ENCODE data around the gene RSL24D1.

The RSL24D1 gene

DNA sequence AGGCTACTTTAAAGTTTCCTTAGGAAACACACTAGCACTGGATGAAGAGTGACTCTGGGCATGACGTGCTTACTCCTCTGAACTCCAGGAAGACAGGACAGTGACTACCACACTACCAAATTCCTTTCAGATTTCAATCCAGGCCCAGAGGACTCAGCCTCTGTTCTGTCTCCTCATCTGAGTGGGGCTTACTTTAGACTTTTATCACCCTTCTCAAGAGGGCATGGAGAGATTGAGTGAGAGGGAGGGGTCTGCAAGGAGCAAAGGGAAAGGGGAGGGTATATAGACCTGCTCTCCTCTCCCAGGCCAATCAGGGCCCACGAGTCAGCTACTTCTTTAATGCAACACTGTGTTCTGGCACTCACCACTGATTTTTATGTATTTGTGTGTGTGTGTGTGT is 29.4 kb upstream of the RSL24D1 start:
- Mint-ChIP-seq H3K4me3 (no peak overlapping the region), H3K9me3 (no peaks in the 10 kb centered on the region), H3K27me3 (no peaks in the 10 kb centered on the region), H3K27ac (no peak overlapping the region), H3K36me3 (peaks cover 15% of the 10 kb centered on the region), H3K4me1 (peaks cover 49% of the 10 kb centered on the region)

GRCh38 chr15:55224892-55225291 is 28.2 kb upstream of the RSL24D1 start:
- peaks cover 13% of the 10 kb centered on the region for H3K36me3 Mint-ChIP-seq
- peak overlapping the region; percentile 11 for H3K4me3 Mint-ChIP-seq
- H3K27ac Mint-ChIP-seq, result peak overlapping the region; percentile 70
- peaks cover 50% of the 10 kb centered on the region for H3K4me1 Mint-ChIP-seq
- H3K9me3 Mint-ChIP-seq, result no peaks in the 10 kb centered on the region
- H3K27me3 Mint-ChIP-seq, result no peaks in the 10 kb centered on the region

DNA sequence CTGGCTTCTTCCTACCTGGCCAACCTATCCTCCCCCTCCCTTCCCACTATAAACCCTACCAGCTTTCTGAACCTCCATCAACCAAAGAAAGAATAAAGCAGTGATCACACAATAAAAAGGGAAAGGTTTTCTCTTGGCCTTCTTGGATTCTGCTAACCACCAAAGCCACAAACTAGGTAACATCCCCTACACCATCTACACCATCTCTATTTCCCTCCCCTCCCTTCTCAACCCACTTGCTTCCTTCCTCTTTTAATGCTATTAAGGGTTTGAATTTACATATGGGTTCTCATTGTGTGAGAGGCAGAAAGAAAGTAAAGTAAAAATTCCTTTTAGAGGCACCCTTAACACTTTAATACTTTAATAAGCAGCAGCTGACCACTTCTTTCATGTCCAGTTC is 25.8 kb upstream of the RSL24D1 start:
- no peaks in the 10 kb centered on the region for H3K9me3 Mint-ChIP-seq
- peak overlapping the region; percentile 32 for H3K27ac Mint-ChIP-seq
- peaks cover 20% of the 10 kb centered on the region for H3K36me3 Mint-ChIP-seq
- no peaks in the 10 kb centered on the region for H3K27me3 Mint-ChIP-seq
- peaks cover 60% of the 10 kb centered on the region for H3K4me1 Mint-ChIP-seq
- peak overlapping the region; percentile 45 for H3K4me3 Mint-ChIP-seq

GRCh38 chr15:55221090-55222011 is 24.6 kb upstream of the RSL24D1 start:
- no peaks in the 10 kb centered on the region for H3K27me3 Mint-ChIP-seq
- no peaks in the 10 kb centered on the region for H3K9me3 Mint-ChIP-seq
- H3K27ac Mint-ChIP-seq, result peak overlapping the region; percentile 63
- peaks cover 60% of the 10 kb centered on the region for H3K4me1 Mint-ChIP-seq
- H3K36me3 Mint-ChIP-seq, result peaks cover 18% of the 10 kb centered on the region
- no peak overlapping the region for H3K4me3 Mint-ChIP-seq

DNA sequence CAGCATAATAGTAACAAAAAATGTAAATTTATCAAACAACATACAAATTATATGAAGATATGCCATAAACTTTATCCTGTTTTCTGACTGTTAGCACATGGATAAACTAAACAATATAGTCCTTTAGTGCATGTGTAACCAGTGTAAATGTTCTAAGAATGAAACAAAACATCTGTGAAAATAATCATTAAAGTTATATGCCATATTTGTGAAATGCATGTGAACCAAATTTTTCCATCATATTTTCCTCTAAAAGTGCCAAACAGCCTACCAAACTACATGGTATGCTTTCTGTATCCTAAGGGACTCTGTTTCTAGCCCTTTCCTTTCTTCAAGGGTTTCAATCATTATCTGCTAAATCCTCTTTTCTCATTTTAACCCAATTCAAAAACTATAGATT is 23.9 kb upstream of the RSL24D1 start:
- Mint-ChIP-seq H3K4me1 (peaks cover 57% of the 10 kb centered on the region), H3K4me3 (no peak overlapping the region), H3K9me3 (no peaks in the 10 kb centered on the region), H3K27ac (peak overlapping the region; percentile 63), H3K36me3 (peaks cover 14% of the 10 kb centered on the region), H3K27me3 (no peaks in the 10 kb centered on the region)

DNA sequence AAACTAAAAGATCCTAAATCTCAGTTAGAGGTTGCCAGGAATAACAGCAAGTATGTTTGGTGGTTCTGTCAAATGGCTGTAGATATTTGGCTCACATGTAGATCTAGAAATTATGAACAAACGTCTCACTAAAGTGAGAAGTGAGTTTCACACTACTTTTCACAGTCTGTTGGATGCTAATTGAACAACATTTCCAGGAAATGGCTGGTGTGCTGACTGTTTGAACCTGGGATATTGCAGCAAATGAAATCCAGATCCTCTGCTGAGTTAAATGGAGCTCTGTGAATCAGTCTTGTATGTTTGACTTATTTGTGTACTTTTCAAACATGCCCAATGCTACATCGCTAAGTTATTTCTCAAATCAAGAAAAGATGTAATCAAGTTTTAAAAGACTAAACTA is 21.3 kb upstream of the RSL24D1 start:
- H3K27ac Mint-ChIP-seq, result no peak overlapping the region

DNA sequence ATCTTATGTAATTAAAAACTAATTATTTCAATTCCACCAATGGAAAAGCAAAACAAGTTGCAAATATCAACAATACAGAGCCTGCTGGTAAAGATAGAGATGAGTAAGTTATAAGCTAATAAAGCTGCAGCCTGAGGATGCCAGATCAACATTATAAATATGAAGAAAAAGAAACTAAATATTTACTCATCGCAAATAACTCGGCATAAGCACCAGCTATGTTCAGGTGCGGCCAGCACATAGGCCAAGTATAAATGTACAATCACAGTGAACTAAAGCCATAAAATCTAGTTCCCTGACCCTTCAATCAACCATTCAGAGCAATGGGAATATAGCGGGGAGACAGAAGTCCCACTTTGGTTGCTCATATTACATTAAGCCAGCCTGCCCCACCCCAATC is 7.7 kb upstream of the RSL24D1 start:
- Mint-ChIP-seq H3K27ac (no peak overlapping the region), H3K4me3 (no peak overlapping the region), H3K27me3 (no peaks in the 10 kb centered on the region), H3K36me3 (peaks cover 6% of the 10 kb centered on the region), H3K4me1 (no peaks in the 10 kb centered on the region), H3K9me3 (peaks cover under 1% of the 10 kb centered on the region)

More for the DNA sequence above, 21.3 kb upstream of the RSL24D1 start:
- Mint-ChIP-seq H3K4me3 (no peak overlapping the region), H3K4me1 (peaks cover 34% of the 10 kb centered on the region), H3K27me3 (no peaks in the 10 kb centered on the region), H3K9me3 (no peaks in the 10 kb centered on the region), H3K36me3 (peaks cover 16% of the 10 kb centered on the region)

GRCh38 chr15:55202206-55202605 is 5.5 kb upstream of the RSL24D1 start:
- Mint-ChIP-seq H3K4me1 (no peaks in the 10 kb centered on the region), H3K4me3 (no peak overlapping the region), H3K9me3 (peaks cover 11% of the 10 kb centered on the region), H3K27me3 (no peaks in the 10 kb centered on the region), H3K27ac (no peak overlapping the region), H3K36me3 (peaks cover 7% of the 10 kb centered on the region)

DNA sequence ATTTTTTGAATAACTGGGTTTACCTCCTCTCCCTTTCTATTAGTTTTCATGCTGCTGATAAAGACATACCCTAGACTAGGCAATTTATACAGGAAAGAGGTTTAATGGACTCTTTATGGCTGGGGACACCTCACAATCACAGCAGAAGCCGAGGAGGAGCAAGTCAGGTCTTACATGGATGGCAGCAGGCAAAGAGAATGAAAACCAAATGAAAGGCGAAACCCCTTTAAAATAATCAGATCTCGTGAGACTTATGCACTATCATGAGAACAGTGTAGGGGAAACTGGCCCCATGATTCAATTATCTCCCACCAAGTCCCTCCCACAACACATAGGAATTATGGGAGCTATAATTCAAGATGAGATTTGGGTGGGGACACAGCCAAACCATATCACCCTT is 2.0 kb upstream of the RSL24D1 start:
- Mint-ChIP-seq H3K27me3 (no peaks in the 10 kb centered on the region), H3K4me3 (peak overlapping the region; percentile 68), H3K36me3 (peaks cover 5% of the 10 kb centered on the region), H3K9me3 (peaks cover 11% of the 10 kb centered on the region), H3K4me1 (no peaks in the 10 kb centered on the region), H3K27ac (peak overlapping the region; percentile 48)

DNA sequence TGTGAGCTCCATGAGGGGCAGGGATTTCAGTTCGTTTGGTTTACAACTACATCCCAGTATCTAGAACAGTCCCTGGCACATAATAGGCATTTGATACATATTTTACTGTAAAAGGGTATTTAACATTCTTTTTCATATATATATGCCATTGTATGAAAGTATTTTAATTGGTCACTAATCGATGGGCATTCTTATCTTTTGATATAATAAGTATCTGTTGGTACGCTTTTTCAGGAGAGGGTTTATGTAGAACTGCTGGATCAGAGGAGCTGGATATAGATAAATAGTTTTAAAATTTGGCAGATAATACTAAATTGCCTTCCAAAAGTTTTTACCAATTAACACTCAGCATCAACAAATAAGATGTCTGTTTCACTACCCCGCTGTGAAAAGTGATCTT is 978 bp upstream of the RSL24D1 start:
- H3K27ac Mint-ChIP-seq, result no peak overlapping the region
- H3K9me3 Mint-ChIP-seq, result peaks cover 11% of the 10 kb centered on the region
- H3K36me3 Mint-ChIP-seq, result peaks cover 11% of the 10 kb centered on the region
- H3K27me3 Mint-ChIP-seq, result no peaks in the 10 kb centered on the region
- H3K4me3 Mint-ChIP-seq, result no peak overlapping the region
- peaks cover 10% of the 10 kb centered on the region for H3K4me1 Mint-ChIP-seq

DNA sequence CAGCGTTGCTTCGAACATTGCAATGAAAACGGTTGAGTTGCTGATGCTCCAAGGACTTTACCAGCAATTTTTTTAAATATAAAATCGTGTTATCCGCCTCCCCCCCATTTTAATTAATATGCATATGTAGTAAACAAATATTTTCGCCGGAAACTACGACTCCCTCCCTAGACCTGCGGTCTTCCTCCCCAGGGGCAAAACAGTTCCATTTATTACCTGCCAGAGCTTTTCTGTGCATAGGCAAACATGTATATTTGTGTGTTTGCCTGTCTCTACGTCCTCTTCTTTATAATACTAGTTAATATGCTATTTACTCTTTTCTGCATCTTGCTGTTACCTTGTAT is 593 bp upstream of the RSL24D1 start:
- peaks cover 13% of the 10 kb centered on the region for H3K4me1 Mint-ChIP-seq
- peaks cover 11% of the 10 kb centered on the region for H3K9me3 Mint-ChIP-seq
- H3K4me3 Mint-ChIP-seq, result no peak overlapping the region
- peaks cover 12% of the 10 kb centered on the region for H3K36me3 Mint-ChIP-seq
- no peaks in the 10 kb centered on the region for H3K27me3 Mint-ChIP-seq
- no peak overlapping the region for H3K27ac Mint-ChIP-seq

- Mint-ChIP-seq H3K4me3 (no peak overlapping the region), H3K36me3 (peaks cover 18% of the 10 kb centered on the region), H3K27ac (no peak overlapping the region), H3K27me3 (no peaks in the 10 kb centered on the region), H3K4me1 (peaks cover 27% of the 10 kb centered on the region), H3K9me3 (peaks cover 11% of the 10 kb centered on the region)
These were observed 745 bp downstream of the RSL24D1 start for GRCh38 chr15:55195996-55196395.

- Mint-ChIP-seq H3K27ac (peak overlapping the region; percentile 6), H3K36me3 (peaks cover 22% of the 10 kb centered on the region), H3K9me3 (peaks cover 8% of the 10 kb centered on the region), H3K4me1 (peaks cover 32% of the 10 kb centered on the region), H3K27me3 (no peaks in the 10 kb centered on the region), H3K4me3 (no peak overlapping the region)
These were observed 2.5 kb downstream of the RSL24D1 start for GRCh38 chr15:55194256-55194655.

DNA sequence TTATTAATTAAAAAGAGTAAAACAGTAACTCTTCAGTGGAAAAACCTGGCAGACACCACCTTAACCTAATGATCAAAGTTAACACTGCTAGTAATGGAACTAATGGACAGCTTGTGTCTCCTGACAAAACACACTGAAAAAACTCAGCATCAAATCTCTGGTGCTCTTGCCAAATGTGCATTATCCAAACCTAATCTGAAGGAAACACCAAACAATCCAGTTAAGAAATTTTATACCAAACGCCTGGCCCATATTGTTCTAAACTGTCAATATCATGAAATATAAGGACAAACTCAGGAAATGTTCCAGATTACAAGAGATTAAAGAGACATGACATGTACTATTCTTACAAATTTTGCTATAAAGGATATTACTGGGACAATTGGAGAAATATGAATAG is 10.4 kb downstream of the RSL24D1 start:
- Mint-ChIP-seq H3K36me3 (peaks cover 43% of the 10 kb centered on the region), H3K27me3 (no peaks in the 10 kb centered on the region), H3K9me3 (no peaks in the 10 kb centered on the region), H3K27ac (peak overlapping the region; percentile 41), H3K4me1 (peaks cover 53% of the 10 kb centered on the region), H3K4me3 (peak overlapping the region; percentile 52)

DNA sequence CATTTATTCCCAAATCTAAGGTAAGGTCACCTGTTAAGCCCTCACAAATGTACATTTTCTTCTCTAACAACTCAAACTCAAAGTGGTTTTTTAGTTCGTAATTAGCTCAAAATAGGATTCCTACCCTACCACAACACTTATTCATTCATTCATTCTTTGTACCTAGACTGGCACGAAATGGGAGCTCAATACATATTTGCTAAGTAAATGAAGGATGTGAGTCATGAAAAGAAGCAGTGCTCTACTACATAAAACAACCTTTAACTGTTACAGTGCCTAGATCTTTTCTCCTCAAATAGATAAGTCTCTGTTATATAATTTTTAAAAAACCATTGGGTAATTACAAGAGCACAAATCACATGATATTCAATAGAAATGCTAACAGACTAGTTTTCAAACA is 13.1 kb downstream of the RSL24D1 start:
- Mint-ChIP-seq H3K9me3 (no peaks in the 10 kb centered on the region), H3K27ac (no peak overlapping the region), H3K36me3 (peaks cover 35% of the 10 kb centered on the region), H3K4me3 (no peak overlapping the region), H3K27me3 (no peaks in the 10 kb centered on the region), H3K4me1 (peaks cover 43% of the 10 kb centered on the region)

- peaks cover 6% of the 10 kb centered on the region for H3K4me1 Mint-ChIP-seq
- no peaks in the 10 kb centered on the region for H3K27me3 Mint-ChIP-seq
- H3K4me3 Mint-ChIP-seq, result no peak overlapping the region
- no peak overlapping the region for H3K27ac Mint-ChIP-seq
- H3K9me3 Mint-ChIP-seq, result no peaks in the 10 kb centered on the region
- peaks cover 14% of the 10 kb centered on the region for H3K36me3 Mint-ChIP-seq
These were observed 17.6 kb downstream of the RSL24D1 start for GRCh38 chr15:55179141-55179540.

- Mint-ChIP-seq H3K27me3 (no peaks in the 10 kb centered on the region), H3K36me3 (no peaks in the 10 kb centered on the region), H3K27ac (no peak overlapping the region), H3K9me3 (no peaks in the 10 kb centered on the region), H3K4me3 (no peak overlapping the region), H3K4me1 (no peaks in the 10 kb centered on the region)
These were observed 26.4 kb downstream of the RSL24D1 start for GRCh38 chr15:55170361-55170760.

Measured in activated naive CD4-positive, alpha-beta T cell treated with anti-CD3 and anti-CD28 coated beads, Interleukin-2, amount 50 U/mL, for 24 hours (primary cell).